ENCODE results near the gene FAAP100.

DNA sequence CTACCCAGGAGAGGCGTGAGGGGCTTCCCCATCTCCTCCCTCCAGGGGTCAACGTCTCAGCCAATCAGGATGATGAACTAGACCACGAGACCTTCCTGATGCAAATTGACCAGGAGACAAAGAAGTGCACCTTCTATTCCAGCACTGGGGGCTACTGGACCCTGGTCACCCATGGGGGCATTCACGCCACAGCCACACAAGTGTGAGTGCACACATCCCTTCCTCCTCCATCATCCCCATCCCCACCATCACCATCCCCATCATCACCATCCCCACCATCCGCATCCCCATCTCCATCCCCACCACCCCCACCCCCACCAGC lies 17.2 kb downstream of the FAAP100 start:
- TF ChIP-seq EP300 (IDR thresholded peaks at IDR 0.05; ENCODE audit: low read depth): no peak
- TF ChIP-seq, protein P1, sequence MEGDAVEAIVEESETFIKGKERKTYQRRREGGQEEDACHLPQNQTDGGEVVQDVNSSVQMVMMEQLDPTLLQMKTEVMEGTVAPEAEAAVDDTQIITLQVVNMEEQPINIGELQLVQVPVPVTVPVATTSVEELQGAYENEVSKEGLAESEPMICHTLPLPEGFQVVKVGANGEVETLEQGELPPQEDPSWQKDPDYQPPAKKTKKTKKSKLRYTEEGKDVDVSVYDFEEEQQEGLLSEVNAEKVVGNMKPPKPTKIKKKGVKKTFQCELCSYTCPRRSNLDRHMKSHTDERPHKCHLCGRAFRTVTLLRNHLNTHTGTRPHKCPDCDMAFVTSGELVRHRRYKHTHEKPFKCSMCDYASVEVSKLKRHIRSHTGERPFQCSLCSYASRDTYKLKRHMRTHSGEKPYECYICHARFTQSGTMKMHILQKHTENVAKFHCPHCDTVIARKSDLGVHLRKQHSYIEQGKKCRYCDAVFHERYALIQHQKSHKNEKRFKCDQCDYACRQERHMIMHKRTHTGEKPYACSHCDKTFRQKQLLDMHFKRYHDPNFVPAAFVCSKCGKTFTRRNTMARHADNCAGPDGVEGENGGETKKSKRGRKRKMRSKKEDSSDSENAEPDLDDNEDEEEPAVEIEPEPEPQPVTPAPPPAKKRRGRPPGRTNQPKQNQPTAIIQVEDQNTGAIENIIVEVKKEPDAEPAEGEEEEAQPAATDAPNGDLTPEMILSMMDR (IDR thresholded peaks at IDR 0.05): no peak
